SK-N-SH treated with all-trans-retinoic acid at 6 μM for 48 hours (cell line): ENCODE measurements around the gene ADH5.
"Not testable (repeated sequence)": the region's sequence is repeated elsewhere in the genome, so short reads cannot be mapped to it uniquely, and the experiment has no call there.

Experiments used
- ARNTL ChIP-seq: fragments of 450-650 bp; formaldehyde crosslinking; IDR thresholded peaks from 2 replicates; pipeline ENCODE4 v1.5.0; 2020; ENCODE audit warnings: low read depth, mild to moderate bottlenecking, moderate library complexity, borderline replicate concordance
- GLIS3 ChIP-seq: fragments of 250-450 bp; sonication (Bioruptor Pico); IDR thresholded peaks from 2 replicates; pipeline ENCODE4 v1.5.0; 2020; ENCODE audit warnings: mild to moderate bottlenecking, moderate library complexity
- ISL1 ChIP-seq: fragments of 250-450 bp; sonication (Bioruptor Pico); IDR thresholded peaks from 2 replicates; pipeline ENCODE4 v2.1.2; 2022; ENCODE audit warnings: mild to moderate bottlenecking, moderate library complexity
- PPARA ChIP-seq: fragments of 250-450 bp; sonication (Bioruptor Pico); IDR thresholded peaks from 2 replicates; pipeline ENCODE4 v1.5.0; 2020; ENCODE audit warnings: mild to moderate bottlenecking, borderline replicate concordance
- RARB ChIP-seq: fragments of 250-450 bp; sonication (Bioruptor Pico); IDR thresholded peaks from 2 replicates; pipeline ENCODE4 v1.8.0; 2021; ENCODE audit warnings: mild to moderate bottlenecking, moderate library complexity
- ZFP30 ChIP-seq: fragments of 450-650 bp; formaldehyde crosslinking; IDR thresholded peaks from 2 replicates; pipeline ENCODE4 v1.5.0; 2022; ENCODE audit warnings: mild to moderate bottlenecking, moderate library complexity
- ZNF565 ChIP-seq: fragments of 450-650 bp; formaldehyde crosslinking; conservative IDR thresholded peaks from 2 replicates; pipeline ENCODE4 v1.5.0; 2020; ENCODE audit warnings: low read depth, mild to moderate bottlenecking, moderate library complexity
- ZNF70 ChIP-seq: fragments of 450-650 bp; formaldehyde crosslinking; IDR thresholded peaks from 2 replicates; pipeline ENCODE4 v1.5.0; 2020; ENCODE audit warnings: mild to moderate bottlenecking, moderate library complexity
- ZNF8 ChIP-seq: fragments of 450-650 bp; formaldehyde crosslinking; IDR thresholded peaks from 2 replicates; pipeline ENCODE4 v1.5.0; 2020; ENCODE audit warnings: mild to moderate bottlenecking, moderate library complexity
- TF ChIP-seq, protein P1 (sequence below): fragments of 250-450 bp; sonication (Bioruptor Pico); IDR thresholded peaks from 2 replicates; pipeline ENCODE4 v1.8.0; 2020; ENCODE audit warnings: mild to moderate bottlenecking, moderate library complexity, borderline replicate concordance

- TF ChIP-seq ZNF70 (CRISPR knock-in tag); PPARA (CRISPR knock-in tag); ZNF8; ISL1 (CRISPR knock-in tag); GLIS3; RARB (CRISPR knock-in tag); ARNTL (CRISPR knock-in tag); ZFP30 (CRISPR knock-in tag); ZNF565 (CRISPR knock-in tag): not testable (repeated sequence)
- TF ChIP-seq, protein P1, sequence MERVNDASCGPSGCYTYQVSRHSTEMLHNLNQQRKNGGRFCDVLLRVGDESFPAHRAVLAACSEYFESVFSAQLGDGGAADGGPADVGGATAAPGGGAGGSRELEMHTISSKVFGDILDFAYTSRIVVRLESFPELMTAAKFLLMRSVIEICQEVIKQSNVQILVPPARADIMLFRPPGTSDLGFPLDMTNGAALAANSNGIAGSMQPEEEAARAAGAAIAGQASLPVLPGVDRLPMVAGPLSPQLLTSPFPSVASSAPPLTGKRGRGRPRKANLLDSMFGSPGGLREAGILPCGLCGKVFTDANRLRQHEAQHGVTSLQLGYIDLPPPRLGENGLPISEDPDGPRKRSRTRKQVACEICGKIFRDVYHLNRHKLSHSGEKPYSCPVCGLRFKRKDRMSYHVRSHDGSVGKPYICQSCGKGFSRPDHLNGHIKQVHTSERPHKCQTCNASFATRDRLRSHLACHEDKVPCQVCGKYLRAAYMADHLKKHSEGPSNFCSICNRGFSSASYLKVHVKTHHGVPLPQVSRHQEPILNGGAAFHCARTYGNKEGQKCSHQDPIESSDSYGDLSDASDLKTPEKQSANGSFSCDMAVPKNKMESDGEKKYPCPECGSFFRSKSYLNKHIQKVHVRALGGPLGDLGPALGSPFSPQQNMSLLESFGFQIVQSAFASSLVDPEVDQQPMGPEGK (CRISPR knock-in tag), result not testable (repeated sequence)
These were observed 64.8 kb downstream of the ADH5 start for GRCh38 chr4:99023800-99024251.
